A549 (cell line): ENCODE measurements around the gene KCNIP3. TPM values are rescaled to one million over a fixed set of nuclear protein-coding genes. Genes with fewer than 3 reads are reported as not detected.

Source experiments
- ATAC-seq, 2 experiments: fragments of 200-7000 bp in 1 of 2; fragments of >200 bp in 1 of 2; cut with Nextera tagmentation in 1 of 2; cut with Tn5 transposase in 1 of 2; 3 replicates each; pipeline versions ENCODE4 v1.8.0 to v1.9.1; 2018 to 2020; ENCODE audit warnings: mild to moderate bottlenecking in 1 of 2, moderate library complexity in 1 of 2
- CTCF ChIA-PET: fragments of 300-600 bp; sonication (Branson Sonifier 250); formaldehyde crosslinking; extraction: SDS; loops from one replicate; lab custom pipeline; 2021; ENCODE audit warnings: antibody characterized with exemption, inconsistent platforms; lab: Yijun Ruan, JAX
- POLR2A ChIA-PET: fragments of 350-600 bp; formaldehyde crosslinking; extraction: SDS; loops from one replicate; lab custom pipeline; 2021; ENCODE audit warnings: antibody characterized with exemption, inconsistent platforms; lab: Yijun Ruan, JAX
- DNase-seq, 2 experiments: peaks; one replicate each; pipeline versions ENCODE4 v3.0.0 to v3.0.0-alpha.2; 2011 to 2016; ENCODE audit warnings: low read depth in 1 of 2, low spot score in 1 of 2
- FAIRE-seq: peaks from 2 replicates; lab custom pipeline; 2011; peaks lifted over from hg19 to GRCh38; lab: Jason Lieb, UNC
- H3K27ac ChIP-seq, 2 experiments: fragments of >200 bp; sonication (Bioruptor Twin); formaldehyde crosslinking; 3 replicates each; pipeline ENCODE4 v1.5.1; 2016 to 2017
- H3K4me1 ChIP-seq: fragments of >200 bp; sonication (Bioruptor Twin); formaldehyde crosslinking; 3 replicates; pipeline ENCODE4 v1.6.1; 2016
- H3K4me2 ChIP-seq: fragments of >200 bp; sonication (Bioruptor Twin); formaldehyde crosslinking; 3 replicates; pipeline ENCODE4 v1.6.1; 2016
- H3K4me3 ChIP-seq: fragments of >200 bp; sonication (Bioruptor Twin); formaldehyde crosslinking; 3 replicates; pipeline ENCODE4 v1.5.1; 2016
- H3K9me3 ChIP-seq: fragments of >200 bp; sonication (Bioruptor Twin); formaldehyde crosslinking; 3 replicates; pipeline ENCODE4 v1.6.1; 2016
- BHLHE40 ChIP-seq: IDR thresholded peaks from 2 replicates; pipeline ENCODE4 v1.6.1; 2012; ENCODE audit warnings: low read depth, low read length, inconsistent platforms
- CBX2 ChIP-seq: fragments of 200-600 bp; sonication (generic); IDR thresholded peaks from 2 replicates; pipeline ENCODE4 v1.6.1; 2016; ENCODE audit warnings: low read depth, mild to moderate bottlenecking, borderline replicate concordance
- CBX8 ChIP-seq: fragments of 200-600 bp; sonication (generic); IDR thresholded peaks from 2 replicates; pipeline ENCODE4 v1.6.1; 2016
- CHD2 ChIP-seq: fragments of 150-350 bp; IDR thresholded peaks from 2 replicates; pipeline ENCODE4 v1.6.1; 2014; ENCODE audit warnings: low read length; ENCODE audit not compliant: partially characterized antibody
- EHMT2 ChIP-seq: fragments of 200-600 bp; sonication (generic); IDR thresholded peaks from 2 replicates; pipeline ENCODE4 v1.6.1; 2016; ENCODE audit warnings: antibody characterized with exemption, low read depth, mild to moderate bottlenecking, moderate library complexity
- EP300 ChIP-seq, 2 experiments: fragments of >200 bp; sonication (Bioruptor Twin); formaldehyde crosslinking; IDR thresholded peaks; 2 replicates in 1 of 2; 3 replicates in 1 of 2; pipeline ENCODE4 v1.6.1; 2016 to 2017
- FOSL2 ChIP-seq, 2 experiments: fragments of 450-650 bp in 1 of 2; fragments of >200 bp in 1 of 2; sonication (Bioruptor Twin) in 1 of 2; formaldehyde crosslinking; IDR thresholded peaks; 2 replicates each; pipeline versions ENCODE4 v1.5.0 to v1.6.1; 2016 to 2020; ENCODE audit warnings: mild to moderate bottlenecking in 1 of 2, moderate library complexity in 1 of 2
- HDAC2 ChIP-seq: fragments of 200-600 bp; sonication (generic); IDR thresholded peaks from 2 replicates; pipeline ENCODE4 v1.6.1; 2016
- HEYL ChIP-seq: fragments of 250-450 bp; sonication (Bioruptor Pico); IDR thresholded peaks from 2 replicates; pipeline ENCODE4 v1.8.0; 2021; ENCODE audit warnings: mild to moderate bottlenecking, moderate library complexity
- HOXA7 ChIP-seq: fragments of 250-450 bp; sonication (Bioruptor Pico); IDR thresholded peaks from 2 replicates; pipeline ENCODE4 v1.5.0; 2020; ENCODE audit warnings: mild to moderate bottlenecking, moderate library complexity
- JUN ChIP-seq, 2 experiments: fragments of >200 bp; sonication (Bioruptor Twin); formaldehyde crosslinking; IDR thresholded peaks; 2 replicates in 1 of 2; 3 replicates in 1 of 2; pipeline ENCODE4 v1.6.1; 2016 to 2017
- JUNB ChIP-seq: fragments of >200 bp; sonication (Bioruptor Twin); formaldehyde crosslinking; IDR thresholded peaks from 2 replicates; pipeline ENCODE4 v1.6.1; 2016
- NR3C1 ChIP-seq: fragments of >200 bp; sonication (Bioruptor Twin); formaldehyde crosslinking; IDR thresholded peaks from 3 replicates; pipeline ENCODE4 v1.6.1; 2017
- PHF8 ChIP-seq: fragments of 200-600 bp; sonication (generic); IDR thresholded peaks from 2 replicates; pipeline ENCODE4 v1.6.1; 2016; ENCODE audit warnings: low read depth, mild to moderate bottlenecking, antibody characterized with exemption, moderate library complexity, borderline replicate concordance
- POLR2AphosphoS2 ChIP-seq: conservative IDR thresholded peaks from 2 replicates; pipeline ENCODE4 v1.6.1; 2012; ENCODE audit warnings: low read length, improper control_type of control experiment, inconsistent platforms
- RAD21 ChIP-seq, 2 experiments: fragments of >200 bp in 1 of 2; sonication (Bioruptor Twin) in 1 of 2; formaldehyde crosslinking in 1 of 2; IDR thresholded peaks in 1 of 2; conservative IDR thresholded peaks in 1 of 2; 2 replicates in 1 of 2; 3 replicates in 1 of 2; pipeline ENCODE4 v1.6.1; 2012 to 2018; ENCODE audit warnings: inconsistent platforms in 1 of 2
- RFX5 ChIP-seq: fragments of 450-650 bp; IDR thresholded peaks from 2 replicates; pipeline ENCODE4 v1.7.1; 2014; ENCODE audit warnings: antibody characterized with exemption, mild to moderate bottlenecking, moderate library complexity
- RNF2 ChIP-seq: fragments of 200-600 bp; sonication (generic); IDR thresholded peaks from 2 replicates; pipeline ENCODE4 v1.6.1; 2016; ENCODE audit warnings: low read depth, mild to moderate bottlenecking, antibody characterized with exemption, moderate library complexity, borderline replicate concordance
- TP53 ChIP-seq: fragments of 250-450 bp; sonication (Bioruptor Pico); IDR thresholded peaks from 2 replicates; pipeline ENCODE4 v1.5.0; 2021; ENCODE audit warnings: mild to moderate bottlenecking, moderate library complexity
- ZNF302 ChIP-seq: fragments of 250-450 bp; sonication (Bioruptor Pico); IDR thresholded peaks from 2 replicates; pipeline ENCODE4 v1.9.0; 2021; ENCODE audit warnings: inconsistent platforms, mild to moderate bottlenecking, moderate library complexity
- WGBS: methylation state at CpG from one replicate; pipeline ENCODE4 v1.1.6; 2017; ENCODE audit errors: missing lambda C conversion rate; 5-methylcytosine and 5-hydroxymethylcytosine counted together
- polyA plus RNA-seq, 4 experiments: library from polyadenylated mRNA; depleted of rRNA in 3 of 4; stranded (reverse); fragments of >200 nt; fragmentation: RNase III in 1 of 4; extraction: RNeasy Plus Mini Kit Qiagen cat#74134 plus additional on column Dnase treatment in 1 of 4; gene quantifications; 2 replicates in 3 of 4; 3 replicates in 1 of 4; pipeline ENCODE4 v1.2.3, GENCODE V29; 2011 to 2017
- TF ChIP-seq, protein P1 (sequence below): fragments of 250-450 bp; sonication (Bioruptor Pico); IDR thresholded peaks from 2 replicates; pipeline ENCODE4 v1.5.0; 2021; ENCODE audit warnings: mild to moderate bottlenecking, moderate library complexity, borderline replicate concordance
- TF ChIP-seq, protein P2 (sequence below): fragments of >200 bp; sonication (Bioruptor Twin); formaldehyde crosslinking; IDR thresholded peaks from 3 replicates; pipeline ENCODE4 v1.5.1; 2016

KCNIP3 gene
- polyA plus RNA-seq, 2 of the 4 experiments (the other 2 are of a cell fraction) = 0.13 to 0.84 TPM

DNA sequence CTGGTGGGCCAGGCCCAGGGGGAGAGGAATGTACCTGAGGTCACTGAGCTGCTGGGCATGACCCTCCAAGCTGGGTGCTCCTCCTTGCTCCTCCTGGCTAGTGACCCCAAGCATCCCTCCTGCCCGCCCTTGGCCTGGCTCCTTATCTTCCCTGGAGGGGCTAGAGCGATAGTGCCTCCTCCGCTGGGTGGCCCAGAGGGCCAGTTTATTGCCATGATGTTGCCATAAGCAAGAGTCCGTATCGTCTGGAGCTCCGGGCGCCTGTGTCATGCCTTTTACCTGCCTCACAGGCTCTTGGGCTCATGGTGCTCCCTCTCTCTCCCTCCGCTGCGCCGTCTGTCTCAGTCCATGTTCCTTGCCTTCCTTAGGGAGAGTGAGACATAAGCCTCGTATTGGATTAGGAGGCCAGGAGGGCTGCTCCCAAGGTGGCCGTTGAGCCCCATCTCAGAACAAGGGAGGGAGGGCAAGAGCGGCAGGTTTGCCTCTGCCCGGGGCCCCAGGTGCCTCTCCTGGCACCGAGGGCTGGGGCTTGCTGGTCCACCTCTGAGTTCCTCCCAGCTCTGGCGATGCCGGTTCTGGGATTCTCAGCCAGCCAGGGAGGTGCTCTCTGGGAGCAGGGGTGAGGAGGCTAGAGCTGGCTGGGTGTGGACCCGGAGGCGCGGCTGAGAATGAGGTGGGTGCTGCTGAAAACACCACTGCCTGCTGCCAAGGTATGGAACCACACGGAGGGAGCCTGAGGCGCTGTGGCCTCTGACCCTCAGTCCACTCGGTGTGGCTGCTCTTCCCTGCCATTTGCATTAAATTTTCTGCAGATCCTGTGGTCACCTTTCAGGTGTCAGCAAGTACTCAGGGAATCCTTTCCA, 22.6 kb downstream of the KCNIP3 start:
- CTCF ChIA-PET = interaction anchor here (1.6 kb wide), 1 partner anchor 26 kb away, joined by 4 read pairs; no protein-coding TSS in a partner anchor
- POLR2A ChIA-PET = no interaction called here
- H3K4me2 ChIP-seq = no peak overlapping the region
- 53% methylated on average over 23 of the region's 23 CpGs for WGBS
- peaks cover 4% of the 10 kb centered on the region; the same call in 1 of the 3 replicates for H3K9me3 ChIP-seq
- no peak for ATAC-seq
- TF ChIP-seq NR3C1 = no peak
- TF ChIP-seq HDAC2 = no peak
- no peak for TF ChIP-seq POLR2AphosphoS2
- TF ChIP-seq EP300 (IDR thresholded peaks at IDR 0.05) = no peak
- no peak for TF ChIP-seq CBX2
- TF ChIP-seq CHD2 = no peak
- TF ChIP-seq HEYL = no peak
- no peak for TF ChIP-seq HOXA7 (CRISPR knock-in tag)
- TF ChIP-seq JUNB = no peak
- TF ChIP-seq FOSL2 (IDR thresholded peaks at IDR 0.05) = no peak
- no peak for TF ChIP-seq FOSL2 (CRISPR knock-in tag; IDR thresholded peaks at IDR 0.05)
- TF ChIP-seq RAD21 (conservative IDR thresholded peaks at IDR 0.05 in 1 of 2, IDR thresholded peaks at IDR 0.05 in 1 of 2) = no peak
- TF ChIP-seq, protein P1, sequence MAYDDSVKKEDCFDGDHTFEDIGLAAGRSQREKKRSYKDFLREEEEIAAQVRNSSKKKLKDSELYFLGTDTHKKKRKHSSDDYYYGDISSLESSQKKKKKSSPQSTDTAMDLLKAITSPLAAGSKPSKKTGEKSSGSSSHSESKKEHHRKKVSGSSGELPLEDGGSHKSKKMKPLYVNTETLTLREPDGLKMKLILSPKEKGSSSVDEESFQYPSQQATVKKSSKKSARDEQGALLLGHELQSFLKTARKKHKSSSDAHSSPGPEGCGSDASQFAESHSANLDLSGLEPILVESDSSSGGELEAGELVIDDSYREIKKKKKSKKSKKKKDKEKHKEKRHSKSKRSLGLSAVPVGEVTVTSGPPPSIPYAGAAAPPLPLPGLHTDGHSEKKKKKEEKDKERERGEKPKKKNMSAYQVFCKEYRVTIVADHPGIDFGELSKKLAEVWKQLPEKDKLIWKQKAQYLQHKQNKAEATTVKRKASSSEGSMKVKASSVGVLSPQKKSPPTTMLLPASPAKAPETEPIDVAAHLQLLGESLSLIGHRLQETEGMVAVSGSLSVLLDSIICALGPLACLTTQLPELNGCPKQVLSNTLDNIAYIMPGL = no peak
- TF ChIP-seq TP53 (CRISPR knock-in tag) = no peak
- no peak for TF ChIP-seq CBX8
- no peak for TF ChIP-seq RNF2
- TF ChIP-seq, protein P2, sequence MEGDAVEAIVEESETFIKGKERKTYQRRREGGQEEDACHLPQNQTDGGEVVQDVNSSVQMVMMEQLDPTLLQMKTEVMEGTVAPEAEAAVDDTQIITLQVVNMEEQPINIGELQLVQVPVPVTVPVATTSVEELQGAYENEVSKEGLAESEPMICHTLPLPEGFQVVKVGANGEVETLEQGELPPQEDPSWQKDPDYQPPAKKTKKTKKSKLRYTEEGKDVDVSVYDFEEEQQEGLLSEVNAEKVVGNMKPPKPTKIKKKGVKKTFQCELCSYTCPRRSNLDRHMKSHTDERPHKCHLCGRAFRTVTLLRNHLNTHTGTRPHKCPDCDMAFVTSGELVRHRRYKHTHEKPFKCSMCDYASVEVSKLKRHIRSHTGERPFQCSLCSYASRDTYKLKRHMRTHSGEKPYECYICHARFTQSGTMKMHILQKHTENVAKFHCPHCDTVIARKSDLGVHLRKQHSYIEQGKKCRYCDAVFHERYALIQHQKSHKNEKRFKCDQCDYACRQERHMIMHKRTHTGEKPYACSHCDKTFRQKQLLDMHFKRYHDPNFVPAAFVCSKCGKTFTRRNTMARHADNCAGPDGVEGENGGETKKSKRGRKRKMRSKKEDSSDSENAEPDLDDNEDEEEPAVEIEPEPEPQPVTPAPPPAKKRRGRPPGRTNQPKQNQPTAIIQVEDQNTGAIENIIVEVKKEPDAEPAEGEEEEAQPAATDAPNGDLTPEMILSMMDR = no peak
- no peak for TF ChIP-seq BHLHE40
- no peak for TF ChIP-seq ZNF302 (CRISPR knock-in tag)
- TF ChIP-seq, all 56 proteins: peak for 0
- Histone ChIP-seq H3K27ac (no peak overlapping the region), H3K4me3 (no peak overlapping the region), H3K4me1 (no peaks in the 10 kb centered on the region)
- no peak for FAIRE-seq
- no peak for DNase-seq

DNA sequence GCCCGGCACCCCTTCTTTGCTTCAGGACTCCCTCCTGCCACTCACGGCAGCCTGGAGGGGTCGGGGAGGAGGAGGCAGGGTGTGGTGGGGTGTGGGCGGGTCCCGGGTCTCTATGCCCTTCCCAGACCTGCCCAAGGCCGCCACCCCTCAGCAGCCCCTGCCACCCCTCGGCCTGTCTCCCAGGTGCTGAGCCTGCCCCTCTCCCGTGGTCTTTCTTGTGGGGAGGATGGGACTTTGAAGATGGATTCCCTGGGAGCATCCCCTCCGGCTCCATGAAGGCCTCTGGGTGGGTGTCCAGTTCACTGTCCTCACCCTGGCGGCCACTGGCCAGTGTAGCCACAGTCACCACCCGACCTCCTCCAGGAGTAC, 23.2 kb downstream of the KCNIP3 start:
- POLR2A ChIA-PET = no interaction called here
- DNase-seq (no peak), FAIRE-seq (no peak), ATAC-seq (no peak)
- Histone ChIP-seq H3K9me3 (peaks cover 11% of the 10 kb centered on the region; the same call in 1 of the 3 replicates), H3K4me3 (no peak overlapping the region), H3K4me1 (no peaks in the 10 kb centered on the region), H3K27ac (no peak overlapping the region), H3K4me2 (no peak overlapping the region)
- TF ChIP-seq PHF8 = no peak
- TF ChIP-seq HEYL = no peak
- TF ChIP-seq RFX5 = no peak
- TF ChIP-seq EHMT2 = no peak
- no peak for TF ChIP-seq JUN (IDR thresholded peaks at IDR 0.05)
- CTCF ChIA-PET = interaction anchor here (1.9 kb wide), 1 partner anchor 25 kb away, joined by 5 read pairs; no protein-coding TSS in a partner anchor
- 39% methylated on average over 6 of the region's 11 CpGs for WGBS
